SJSA1 (cell line): ENCODE measurements around the gene PCDHGC5. TPM values are rescaled to one million over a fixed set of nuclear protein-coding genes. Genes with fewer than 3 reads are reported as not detected.

Experiments used
- DNase-seq, 2 experiments: peaks; one replicate each; pipeline ENCODE4 v3.0.0-alpha.2; 2015 to 2020; ENCODE audit warnings: low spot score in 2 of 2, low read depth in 1 of 2
- H3K27ac ChIP-seq: fragments of 250-450 bp; sonication (Bioruptor Pico); 2 replicates; pipeline ENCODE4 v1.5.1; 2020; ENCODE audit warnings: mild to moderate bottlenecking, moderate library complexity
- H3K27me3 ChIP-seq: fragments of 250-450 bp; sonication (Bioruptor Pico); replicated peaks from 2 replicates; pipeline ENCODE4 v1.5.1; 2020; ENCODE audit warnings: mild to moderate bottlenecking, moderate library complexity
- H3K36me3 ChIP-seq: fragments of 250-450 bp; sonication (Bioruptor Pico); 2 replicates; pipeline ENCODE4 v1.5.1; 2020; ENCODE audit warnings: mild to moderate bottlenecking
- H3K4me1 ChIP-seq: fragments of 250-450 bp; sonication (Bioruptor Pico); replicated peaks from 2 replicates; pipeline ENCODE4 v1.6.1; 2021; ENCODE audit warnings: mild to moderate bottlenecking
- H3K4me3 ChIP-seq: fragments of 250-450 bp; sonication (Bioruptor Pico); 2 replicates; pipeline ENCODE4 v1.5.1; 2020; ENCODE audit warnings: mild to moderate bottlenecking
- H3K9me3 ChIP-seq: fragments of 250-450 bp; sonication (Bioruptor Pico); replicated peaks from 2 replicates; pipeline ENCODE4 v1.5.1; 2020; ENCODE audit warnings: mild to moderate bottlenecking
- total RNA-seq: library from RNA; depleted of rRNA; stranded (reverse); fragments of >200 nt; shearing (Covaris generic); gene quantifications from 2 replicates; pipeline ENCODE4 v1.2.3, GENCODE V29; 2014; rRNA removed

Gene PCDHGC5
- total RNA-seq, 1 experiment from 2014 or later: 0.21 TPM

DNA sequence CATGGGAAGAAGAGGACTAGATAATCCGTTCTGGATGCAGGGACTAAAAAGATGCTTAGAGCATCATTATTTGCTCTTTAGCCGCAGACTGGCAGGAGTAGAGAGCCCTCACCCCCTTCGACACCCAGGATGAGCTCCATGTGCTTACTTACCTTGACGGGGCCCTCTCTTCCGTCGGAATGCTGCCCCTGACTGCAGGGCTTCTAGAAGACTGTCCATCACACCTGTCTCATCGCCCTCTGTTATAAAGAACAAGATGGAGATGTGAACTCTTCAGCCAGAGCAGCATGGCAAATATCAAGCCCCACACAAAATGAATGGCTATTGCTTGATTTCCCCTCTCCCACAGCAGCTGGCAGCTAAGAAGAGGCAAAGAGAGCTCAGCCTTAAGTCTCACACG, 35.1 kb downstream of the PCDHGC5 start:
- DNase-seq: no peak
- Histone ChIP-seq H3K27ac (peak overlapping the region; percentile 17), H3K27me3 (no peaks in the 10 kb centered on the region), H3K9me3 (no peaks in the 10 kb centered on the region), H3K4me1 (peaks cover 53% of the 10 kb centered on the region), H3K36me3 (peaks cover 63% of the 10 kb centered on the region), H3K4me3 (no peak overlapping the region)

DNA sequence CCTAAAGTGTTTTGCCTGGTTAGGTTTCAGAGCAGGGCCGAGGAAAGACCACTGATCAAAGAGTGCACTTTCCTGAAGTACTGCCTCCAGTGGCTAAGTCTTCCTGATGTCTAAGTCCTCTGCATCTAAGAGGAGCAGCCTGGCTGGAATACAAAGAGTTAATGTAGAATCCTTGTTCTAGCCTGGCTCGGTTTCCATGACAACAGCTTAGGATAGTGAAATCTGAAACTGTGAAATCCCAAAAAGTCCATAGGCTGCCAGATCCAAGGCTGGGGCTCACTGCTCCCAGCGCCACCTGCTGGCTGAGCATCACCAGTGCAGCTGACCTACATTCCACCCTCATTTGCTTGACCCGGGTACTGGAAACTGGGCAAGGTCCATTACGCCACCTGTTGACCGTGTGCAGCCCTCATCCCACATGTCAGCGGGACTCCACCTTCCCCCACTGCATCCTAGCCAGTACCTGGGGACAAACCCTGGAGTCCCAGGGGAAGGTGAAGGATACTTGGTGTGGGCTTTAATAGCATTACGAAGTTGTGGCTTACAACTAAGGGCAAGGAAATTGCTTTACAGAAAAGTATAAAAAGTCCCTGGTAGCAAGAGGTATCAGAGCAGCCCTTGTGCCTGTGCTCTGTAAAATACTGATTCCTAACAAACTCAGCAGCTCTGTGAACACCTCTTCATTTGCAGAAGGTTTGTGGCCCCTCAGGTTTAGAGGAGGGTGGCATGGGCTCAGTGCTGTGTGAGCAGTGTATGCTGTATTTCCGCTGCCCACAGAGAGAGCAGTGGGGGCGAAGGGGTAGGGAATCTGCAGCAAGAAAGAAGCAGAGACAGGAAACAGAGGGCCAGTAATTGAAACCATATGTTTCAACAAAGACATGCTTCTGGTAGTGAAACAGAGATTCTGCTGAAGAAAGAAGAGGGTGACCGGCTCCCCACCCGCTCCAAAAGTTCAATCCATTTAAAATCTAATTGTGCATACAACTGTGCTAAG, 36.0 kb downstream of the PCDHGC5 start:
- Histone ChIP-seq H3K27ac (peak overlapping the region; percentile 48), H3K36me3 (peaks cover 59% of the 10 kb centered on the region), H3K9me3 (no peaks in the 10 kb centered on the region), H3K4me1 (peaks cover 51% of the 10 kb centered on the region), H3K4me3 (no peak overlapping the region), H3K27me3 (no peaks in the 10 kb centered on the region)
- DNase-seq: peak; percentile 93 to 96

DNA sequence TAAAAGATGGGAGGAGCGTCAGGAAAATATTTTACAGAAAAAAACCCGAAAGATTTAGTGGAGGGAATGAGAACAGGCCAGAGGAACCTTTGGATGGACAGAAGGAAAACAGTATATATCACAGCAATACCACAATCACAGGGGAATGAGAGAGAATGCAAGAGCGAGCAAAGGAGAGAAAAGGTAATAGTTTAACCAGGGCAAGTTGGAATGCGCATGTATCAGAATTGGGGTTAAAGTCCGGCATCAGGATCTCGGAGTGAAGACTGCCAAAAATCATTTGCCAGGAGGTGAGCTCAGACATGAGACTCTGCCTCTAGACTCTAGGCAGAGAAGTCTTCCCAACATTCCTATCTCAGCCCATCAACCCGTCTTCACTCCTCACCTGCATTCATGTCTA, 36.8 kb downstream of the PCDHGC5 start:
- Histone ChIP-seq H3K4me3 (no peak overlapping the region), H3K36me3 (peaks cover 56% of the 10 kb centered on the region), H3K27ac (peak overlapping the region; percentile 48), H3K4me1 (peaks cover 44% of the 10 kb centered on the region), H3K27me3 (no peaks in the 10 kb centered on the region), H3K9me3 (no peaks in the 10 kb centered on the region)
- DNase-seq: no peak

DNA sequence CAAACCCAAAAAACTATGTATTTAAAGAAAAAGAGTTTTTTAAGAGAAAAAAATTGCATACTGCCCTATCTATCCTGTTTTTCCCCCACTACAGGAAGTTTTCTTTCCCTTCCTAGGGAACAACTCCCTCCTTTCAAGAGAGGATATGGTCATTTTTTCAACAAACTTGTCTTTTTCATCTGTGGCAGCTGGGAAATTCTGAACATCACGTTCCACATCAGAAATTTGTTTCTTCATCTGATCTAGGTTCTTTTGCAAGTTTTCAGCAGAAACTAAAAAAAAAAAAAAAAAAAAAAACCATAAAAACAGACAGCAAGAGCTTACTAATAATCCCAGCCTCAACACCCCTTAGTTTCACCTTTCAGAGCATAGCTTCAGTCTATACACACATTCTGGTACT, 38.5 kb downstream of the PCDHGC5 start:
- Histone ChIP-seq H3K36me3 (peaks cover 56% of the 10 kb centered on the region), H3K9me3 (no peaks in the 10 kb centered on the region), H3K27ac (no peak overlapping the region), H3K4me3 (no peak overlapping the region), H3K27me3 (no peaks in the 10 kb centered on the region), H3K4me1 (peaks cover 29% of the 10 kb centered on the region)
- DNase-seq: no peak

DNA sequence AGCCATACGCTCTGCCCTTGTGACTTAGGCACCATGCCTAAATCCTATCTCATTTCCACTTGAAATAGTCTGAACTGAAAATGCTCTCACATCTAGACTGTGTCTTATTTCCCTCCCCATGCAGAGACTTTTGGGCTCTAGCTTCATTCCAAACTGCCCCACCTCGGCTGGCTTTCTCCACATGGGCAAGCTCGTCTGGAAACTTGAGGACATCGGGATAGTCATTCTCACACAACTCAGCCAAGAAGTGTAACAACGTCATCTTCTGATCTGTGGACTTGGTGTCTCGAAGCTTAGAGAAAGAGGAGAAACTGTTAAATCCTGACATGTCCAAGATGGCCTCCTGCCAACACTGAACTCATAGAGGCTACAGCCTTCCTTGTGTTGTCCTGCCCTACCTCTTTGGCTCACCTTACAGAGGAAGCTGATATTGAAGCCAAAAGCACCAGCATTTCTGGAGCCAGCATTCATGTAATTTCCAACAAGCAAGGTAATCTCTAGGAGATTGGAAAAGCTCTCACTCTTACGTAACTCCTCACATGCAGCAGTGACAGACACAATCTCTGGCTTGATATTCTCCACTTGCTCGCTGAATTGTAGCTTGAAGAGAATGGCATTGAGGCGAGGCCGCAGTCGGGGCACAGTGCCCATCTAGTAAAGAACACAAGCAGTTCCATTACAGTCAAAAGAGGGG, 39.6 kb downstream of the PCDHGC5 start:
- Histone ChIP-seq H3K9me3 (no peaks in the 10 kb centered on the region), H3K27ac (no peak overlapping the region), H3K36me3 (peaks cover 55% of the 10 kb centered on the region), H3K4me1 (peaks cover 20% of the 10 kb centered on the region), H3K4me3 (no peak overlapping the region), H3K27me3 (no peaks in the 10 kb centered on the region)
- DNase-seq: no peak

DNA sequence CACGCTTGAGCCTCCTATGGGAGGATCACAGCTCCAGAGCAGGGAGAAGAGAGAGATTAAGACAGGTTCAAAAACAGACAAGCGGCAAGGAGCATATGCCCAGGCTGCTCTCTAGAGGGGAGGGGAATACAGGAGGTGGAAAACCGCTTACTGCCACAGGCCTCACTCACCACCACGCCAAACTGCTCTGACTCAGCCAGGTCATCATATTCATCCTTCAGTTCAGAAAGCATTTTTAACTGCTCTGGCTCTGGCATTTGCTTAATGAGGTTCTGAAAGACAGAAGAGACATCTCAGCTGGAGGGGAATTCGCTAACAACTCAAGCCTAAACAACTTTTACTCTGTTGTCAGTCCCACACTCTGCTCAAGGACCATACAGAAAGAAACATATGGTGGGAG, 40.1 kb downstream of the PCDHGC5 start:
- H3K27ac ChIP-seq: no peak overlapping the region

DNA sequence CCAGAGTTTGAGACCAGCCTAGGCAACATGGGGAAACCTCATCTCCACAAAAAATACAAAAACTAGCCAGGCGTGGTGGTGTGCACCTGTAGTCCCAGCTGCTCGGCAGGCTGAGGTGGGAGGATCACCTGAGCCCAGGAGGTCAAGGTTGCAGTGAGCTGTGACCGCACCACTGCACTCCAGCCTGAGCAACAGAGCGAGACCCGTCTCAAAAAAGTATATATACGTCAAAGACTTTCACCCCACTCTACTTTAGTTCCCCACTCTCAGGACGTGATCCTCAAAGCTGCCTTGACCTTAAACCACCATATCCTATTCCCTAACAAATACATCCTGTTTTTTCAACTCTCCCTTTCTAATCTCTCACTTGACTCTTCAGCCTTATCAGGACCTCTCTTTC, 41.0 kb downstream of the PCDHGC5 start:
- no peak for DNase-seq
- Histone ChIP-seq H3K27me3 (no peaks in the 10 kb centered on the region), H3K27ac (no peak overlapping the region), H3K9me3 (no peaks in the 10 kb centered on the region), H3K36me3 (peaks cover 58% of the 10 kb centered on the region), H3K4me1 (peaks cover 11% of the 10 kb centered on the region), H3K4me3 (no peak overlapping the region)

More for the DNA sequence above, 40.1 kb downstream of the PCDHGC5 start:
- H3K36me3 ChIP-seq: peaks cover 55% of the 10 kb centered on the region
- no peak overlapping the region for H3K4me3 ChIP-seq
- H3K9me3 ChIP-seq: no peaks in the 10 kb centered on the region
- H3K4me1 ChIP-seq: peaks cover 20% of the 10 kb centered on the region
- no peak for DNase-seq
- H3K27me3 ChIP-seq: no peaks in the 10 kb centered on the region

DNA sequence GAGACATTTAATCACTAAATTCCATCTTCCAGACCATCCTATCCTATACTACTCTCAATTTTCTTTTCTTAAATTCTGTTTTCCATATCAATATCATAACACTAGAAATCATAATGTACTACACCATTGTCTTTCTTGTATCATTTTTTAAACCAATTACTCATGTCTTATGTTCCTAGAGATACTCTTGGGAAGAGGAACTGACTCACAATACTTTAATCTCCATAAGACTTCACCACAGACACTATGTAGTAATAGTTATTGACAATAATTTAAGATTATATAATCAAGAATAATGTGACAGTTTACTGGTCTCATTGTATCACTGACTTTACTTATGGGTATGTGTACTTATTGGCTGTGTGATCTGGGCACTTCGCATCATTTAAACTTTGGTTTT, 43.8 kb downstream of the PCDHGC5 start:
- Histone ChIP-seq H3K4me1 (no peaks in the 10 kb centered on the region), H3K27ac (no peak overlapping the region), H3K4me3 (no peak overlapping the region), H3K9me3 (no peaks in the 10 kb centered on the region), H3K36me3 (peaks cover 45% of the 10 kb centered on the region), H3K27me3 (no peaks in the 10 kb centered on the region)
- DNase-seq: no peak

DNA sequence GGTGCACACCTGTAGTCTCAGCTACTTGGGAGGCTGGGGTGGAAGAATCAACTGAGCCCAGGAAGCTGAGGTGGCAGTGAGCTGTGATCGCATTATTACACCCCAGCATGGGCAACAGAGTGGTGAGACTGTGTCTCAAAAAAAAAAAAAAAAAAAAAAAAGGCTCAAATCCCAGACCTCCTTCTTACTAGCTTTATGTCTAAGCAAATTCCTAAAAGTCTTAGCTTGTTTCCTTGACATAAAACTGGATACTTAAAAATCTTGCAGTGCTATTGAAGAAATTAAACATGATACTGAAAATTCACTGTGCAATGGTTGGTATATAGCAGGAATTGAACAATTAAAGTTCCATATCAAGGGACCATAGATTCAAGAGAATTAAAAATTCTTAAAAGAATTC, 45.0 kb downstream of the PCDHGC5 start:
- no peaks in the 10 kb centered on the region for H3K27me3 ChIP-seq
- no peak for DNase-seq

DNA sequence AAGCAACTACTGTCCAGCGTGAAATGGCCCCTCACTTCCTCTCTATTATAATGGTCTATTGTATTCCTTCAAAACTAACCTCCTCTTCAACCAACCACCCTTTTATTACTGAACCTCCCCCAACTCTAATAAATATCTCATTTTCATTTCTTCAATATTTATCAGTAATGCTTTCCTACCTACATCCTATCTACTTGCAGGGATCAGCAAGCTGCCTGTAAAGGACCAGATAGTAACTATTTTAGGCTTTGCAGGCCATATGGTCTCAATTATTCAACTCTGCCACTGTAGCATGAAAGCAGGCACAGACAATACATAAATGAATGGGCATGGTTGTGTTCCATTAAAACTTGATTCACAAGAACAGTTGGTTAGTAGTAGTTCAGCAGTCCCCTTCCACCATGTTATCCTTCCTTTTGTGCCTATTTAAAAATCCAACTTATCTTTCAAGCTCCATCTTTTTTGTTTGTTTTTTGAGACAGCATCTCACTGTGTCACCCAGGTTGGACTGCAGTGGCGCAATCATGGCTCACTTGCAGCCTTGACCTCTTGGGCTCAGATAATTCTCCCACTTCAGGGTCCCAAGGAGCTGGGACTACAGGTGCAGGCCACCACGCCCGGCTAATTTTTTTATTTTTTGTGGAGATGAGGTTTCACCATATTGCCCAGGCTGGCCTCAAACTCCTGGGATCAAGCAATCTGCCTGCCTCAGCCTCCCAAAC, 45.8 kb downstream of the PCDHGC5 start:
- Histone ChIP-seq H3K27ac (no peak overlapping the region), H3K4me1 (no peaks in the 10 kb centered on the region), H3K9me3 (no peaks in the 10 kb centered on the region), H3K36me3 (peaks cover 29% of the 10 kb centered on the region), H3K27me3 (no peaks in the 10 kb centered on the region), H3K4me3 (no peak overlapping the region)
- no peak for DNase-seq

More for the DNA sequence above, 45.0 kb downstream of the PCDHGC5 start:
- Histone ChIP-seq H3K4me1 (no peaks in the 10 kb centered on the region), H3K9me3 (no peaks in the 10 kb centered on the region), H3K27ac (no peak overlapping the region), H3K4me3 (no peak overlapping the region), H3K36me3 (peaks cover 33% of the 10 kb centered on the region)

Other genes with a start within 250 kb of the PCDHGC5 start
- gene PCDHB15, start 243.7 kb upstream of the PCDHGC5 start, total RNA-seq: 0.74 and 1.0 TPM in 2 replicates
- gene SLC25A2, start 185.0 kb upstream of the PCDHGC5 start, total RNA-seq: 0.11 and 0.75 TPM in 2 replicates
- 147 and 154 TPM in 2 replicates for gene TAF7, start 168.3 kb upstream of the PCDHGC5 start, total RNA-seq
- gene PCDHGA1, start 158.6 kb upstream of the PCDHGC5 start, total RNA-seq: 2.2 and 3.1 TPM in 2 replicates
- gene PCDHGA2, start 150.3 kb upstream of the PCDHGC5 start, total RNA-seq: 1.2 and 2.1 TPM in 2 replicates
- 0.26 TPM in 1 of 2 replicates, not detected in the other for gene PCDHGA3, start 145.3 kb upstream of the PCDHGC5 start, total RNA-seq
- 0.79 TPM in 1 of 2 replicates, not detected in the other for gene PCDHGB1, start 139.0 kb upstream of the PCDHGC5 start, total RNA-seq
- 1.2 and 1.7 TPM in 2 replicates for gene PCDHGA4, start 134.1 kb upstream of the PCDHGC5 start, total RNA-seq
- 3.8 TPM in 1 of 2 replicates, not detected in the other for gene PCDHGB2, start 129.1 kb upstream of the PCDHGC5 start, total RNA-seq
- gene PCDHGA5, start 124.9 kb upstream of the PCDHGC5 start, total RNA-seq: 0.76 and 1.8 TPM in 2 replicates
- 1.1 TPM in 1 of 2 replicates, not detected in the other for gene PCDHGB3, start 118.8 kb upstream of the PCDHGC5 start, total RNA-seq
- 0.38 and 1.4 TPM in 2 replicates for gene PCDHGA6, start 115.2 kb upstream of the PCDHGC5 start, total RNA-seq
- gene PCDHGA7, start 106.3 kb upstream of the PCDHGC5 start, total RNA-seq: 0.82 and 0.91 TPM in 2 replicates
- 0.09 and 0.18 TPM in 2 replicates for gene PCDHGB4, start 101.4 kb upstream of the PCDHGC5 start, total RNA-seq
- 0.32 and 1.1 TPM in 2 replicates for gene PCDHGA8, start 96.4 kb upstream of the PCDHGC5 start, total RNA-seq
- 1.1 and 3.6 TPM in 2 replicates for gene PCDHGB5, start 91.1 kb upstream of the PCDHGC5 start, total RNA-seq
- gene PCDHGA9, start 86.3 kb upstream of the PCDHGC5 start, total RNA-seq: 0.55 TPM in 1 of 2 replicates, not detected in the other
- gene PCDHGB6, start 81.1 kb upstream of the PCDHGC5 start, total RNA-seq: 1.2 and 1.3 TPM in 2 replicates
- 1.2 and 2.9 TPM in 2 replicates for gene PCDHGA10, start 76.1 kb upstream of the PCDHGC5 start, total RNA-seq
- 1.8 and 2.6 TPM in 2 replicates for gene PCDHGB7, start 71.4 kb upstream of the PCDHGC5 start, total RNA-seq
- gene PCDHGA11, start 68.0 kb upstream of the PCDHGC5 start, total RNA-seq: 0.22 and 0.32 TPM in 2 replicates
- 0.34 TPM in 1 of 2 replicates, not detected in the other for gene PCDHGA12, start 58.6 kb upstream of the PCDHGC5 start, total RNA-seq
- gene PCDHGC3, start 13.1 kb upstream of the PCDHGC5 start, total RNA-seq: 45.5 and 57.8 TPM in 2 replicates
- gene PCDHGC4, start 4.1 kb upstream of the PCDHGC5 start, total RNA-seq: 0.22 and 0.39 TPM in 2 replicates
- gene DIAPH1, start 129.9 kb downstream of the PCDHGC5 start, total RNA-seq: 44.5 and 48.7 TPM in 2 replicates
- 85.9 and 93.9 TPM in 2 replicates for gene HDAC3, start 147.8 kb downstream of the PCDHGC5 start, total RNA-seq
- gene RELL2, start 147.9 kb downstream of the PCDHGC5 start, total RNA-seq: 5.8 and 10.1 TPM in 2 replicates
- gene FCHSD1, start 162.3 kb downstream of the PCDHGC5 start, total RNA-seq: 33.2 and 35.8 TPM in 2 replicates
- 7.6 and 8.1 TPM in 2 replicates for gene ARAP3, start 193.1 kb downstream of the PCDHGC5 start, total RNA-seq